GM21529 (cell line): ENCODE results near the gene RET.
"Not testable (repeated sequence)": the region's sequence is repeated elsewhere in the genome, so short reads cannot be mapped to it uniquely, and the experiment has no call there.

Experiments
- ATAC-seq: cut with Tn5 transposase; IDR thresholded peaks from one replicate; pipeline ENCODE4 v1.9.1; 2021; ENCODE audit not compliant: unreplicated experiment

RET gene

DNA sequence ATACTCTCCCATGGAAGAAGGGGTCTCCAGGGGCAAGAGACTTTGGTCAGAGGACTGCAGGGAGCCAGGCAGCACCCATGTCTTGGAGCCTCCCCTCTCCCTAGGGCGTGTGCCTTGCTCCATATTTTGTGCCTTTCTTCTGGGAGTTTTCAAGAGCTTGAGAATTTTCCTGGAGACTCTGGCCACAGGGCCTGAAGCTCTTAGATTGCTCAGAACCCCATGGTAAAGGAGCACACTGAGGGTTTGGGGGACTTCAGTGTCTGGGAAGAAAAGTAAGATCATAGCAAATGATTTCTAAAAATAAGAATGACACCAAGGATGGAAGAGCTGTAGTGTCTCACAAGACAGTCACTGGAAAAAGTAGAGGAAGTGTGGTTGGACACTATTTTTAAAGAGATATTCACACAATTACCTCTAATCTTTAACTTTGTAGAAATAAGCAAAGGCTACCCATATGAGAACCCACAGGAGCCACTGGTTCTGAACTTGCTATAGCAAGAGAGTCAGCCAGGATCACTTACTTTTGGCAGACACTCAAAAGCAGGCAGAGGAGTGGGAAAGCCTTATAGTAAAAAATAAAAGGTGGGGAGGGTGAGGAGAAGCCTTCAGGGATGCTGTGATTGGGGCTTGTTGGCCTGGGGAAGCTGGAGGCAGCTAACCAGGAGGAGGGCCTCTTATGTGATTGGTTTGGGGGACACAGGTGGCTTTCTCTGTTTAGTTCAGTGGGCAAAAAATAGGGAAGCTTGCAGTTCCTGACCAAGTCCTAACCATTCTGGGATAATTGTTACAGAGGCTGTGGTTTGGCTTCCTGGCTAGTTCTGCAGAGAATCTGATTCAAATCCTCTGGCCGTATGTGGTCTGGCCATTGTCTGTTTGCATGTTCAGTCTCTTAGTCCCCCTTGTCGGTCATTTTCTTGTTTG is 56.3 kb downstream of the RET start:
- ATAC-seq, result no peak

DNA sequence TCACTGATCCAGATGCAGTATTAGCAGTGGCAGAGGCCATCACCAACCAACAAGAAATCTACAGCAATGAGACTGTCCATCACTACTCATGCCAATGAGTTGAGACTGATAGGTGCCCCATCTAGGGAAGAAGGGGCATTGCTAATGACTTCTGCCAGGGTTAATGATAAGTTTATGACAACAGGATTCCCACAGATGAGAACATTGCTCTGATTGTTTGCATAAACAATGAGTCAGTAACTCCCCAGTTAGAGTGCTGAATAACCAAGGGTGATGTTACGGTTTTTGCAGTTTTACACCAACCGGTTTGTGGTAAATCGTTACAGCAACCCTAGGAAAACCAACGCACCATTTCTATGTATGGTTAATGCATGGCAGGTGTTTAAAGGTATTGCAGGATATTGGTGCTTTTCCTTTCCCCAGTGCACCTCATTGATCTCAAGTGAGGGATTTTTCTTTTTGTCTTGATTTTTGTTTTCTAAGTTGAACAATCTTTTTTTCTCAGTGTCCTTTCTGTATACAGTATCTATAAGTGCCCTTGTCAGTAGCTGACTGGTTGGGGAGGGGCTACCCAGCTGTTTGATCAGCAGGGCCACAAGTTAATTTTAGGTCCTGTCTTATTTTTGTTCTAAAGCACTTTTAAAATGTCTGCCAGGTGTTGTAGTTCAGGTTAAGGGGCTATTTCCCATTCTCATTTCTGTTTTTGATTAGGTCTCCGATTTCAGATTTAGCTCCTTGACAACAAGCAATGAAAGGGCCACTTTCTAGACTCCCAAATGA is 57.4 kb downstream of the RET start:
- ATAC-seq, result no peak

DNA sequence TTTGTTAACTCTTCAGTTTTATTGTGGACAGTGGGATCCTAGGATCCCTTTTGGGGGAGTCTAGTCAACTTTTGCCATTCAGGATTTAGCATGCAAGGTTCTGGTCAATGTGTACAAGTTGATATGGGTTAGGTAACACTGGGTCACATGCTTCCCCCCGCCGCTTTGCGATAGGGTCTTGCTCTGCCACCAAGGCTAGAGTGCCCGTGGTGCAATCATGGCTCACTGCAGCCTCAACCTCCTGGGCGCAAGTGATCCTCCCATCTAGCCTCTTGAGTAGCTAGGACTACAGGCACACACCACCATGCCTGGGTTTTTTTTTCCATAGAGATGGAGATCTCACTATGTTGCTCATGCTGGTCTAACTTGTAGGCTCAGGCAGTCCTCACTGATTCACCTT is 58.2 kb downstream of the RET start:
- ATAC-seq, result no peak

DNA sequence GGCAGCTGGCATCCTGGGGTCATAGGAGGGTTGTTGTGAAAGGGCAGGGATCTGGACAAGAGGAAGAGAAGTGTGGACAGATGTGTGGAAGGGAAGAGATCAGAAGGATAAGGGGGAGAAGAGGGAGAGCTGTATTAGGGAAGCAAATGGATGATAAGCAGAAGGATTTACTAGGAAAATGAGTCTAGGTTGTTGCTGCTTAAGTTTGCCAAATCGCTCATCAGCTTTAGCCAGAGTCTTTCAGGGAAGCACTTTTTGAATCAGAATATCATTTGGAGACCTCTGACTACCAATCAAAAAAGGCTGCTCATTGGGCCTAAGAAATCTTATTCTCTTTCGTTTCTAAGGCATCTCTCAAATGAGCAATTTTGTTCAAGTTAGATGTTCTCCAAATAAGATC is 58.8 kb downstream of the RET start:
- ATAC-seq, result no peak

DNA sequence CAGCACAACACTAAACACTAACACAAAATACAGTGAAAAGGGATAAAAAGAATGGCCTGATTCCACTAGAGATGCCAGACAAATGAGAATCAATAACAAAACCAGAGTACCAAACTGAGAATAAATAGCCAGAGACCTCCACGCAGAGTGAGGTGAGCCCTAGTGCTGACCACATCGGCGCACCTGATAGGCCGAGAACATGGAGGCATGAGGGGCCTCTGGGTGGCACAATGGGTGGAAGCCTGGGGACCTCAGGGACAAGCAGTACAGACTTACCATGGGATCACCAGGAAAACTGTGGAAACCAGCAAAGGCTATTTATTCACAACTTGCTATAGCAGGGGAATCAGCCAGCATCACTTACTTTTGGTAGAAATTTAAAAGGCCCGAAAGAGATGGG is 59.6 kb downstream of the RET start:
- no peak for ATAC-seq

DNA sequence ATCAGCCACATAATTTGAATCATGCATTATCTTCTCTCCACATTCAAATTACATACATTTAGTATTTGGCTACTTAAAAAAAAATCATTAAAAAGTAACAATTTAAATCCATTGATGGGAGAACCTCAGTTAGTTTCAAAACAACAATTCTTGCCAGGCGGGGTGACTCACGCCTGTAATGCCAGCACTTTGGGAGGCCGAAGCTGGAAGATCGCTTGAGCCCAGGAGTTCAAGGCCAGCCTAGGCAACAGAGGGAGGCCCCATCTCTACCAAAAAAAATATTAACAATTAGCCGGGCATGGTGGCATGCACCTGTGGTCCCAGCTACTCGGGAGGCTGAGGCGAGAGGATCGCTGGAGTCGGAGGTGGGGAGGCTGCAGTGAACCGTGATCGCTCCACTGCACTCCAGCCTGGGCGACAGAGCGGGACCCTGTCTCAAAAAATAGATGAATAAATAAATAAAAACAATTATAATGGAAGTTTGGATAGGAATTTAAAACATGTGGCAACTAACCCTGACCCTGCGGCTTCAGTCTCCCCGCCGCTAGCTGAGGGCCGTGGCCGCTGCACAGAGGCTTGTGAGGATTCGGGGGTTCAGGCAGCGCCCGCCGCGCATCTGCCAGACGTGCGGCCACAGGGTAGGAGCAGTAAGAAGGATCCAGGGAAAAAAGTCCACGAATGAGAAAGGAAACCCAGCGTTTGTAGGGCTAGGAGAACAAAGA is 60.3 kb downstream of the RET start:
- no peak for ATAC-seq

DNA sequence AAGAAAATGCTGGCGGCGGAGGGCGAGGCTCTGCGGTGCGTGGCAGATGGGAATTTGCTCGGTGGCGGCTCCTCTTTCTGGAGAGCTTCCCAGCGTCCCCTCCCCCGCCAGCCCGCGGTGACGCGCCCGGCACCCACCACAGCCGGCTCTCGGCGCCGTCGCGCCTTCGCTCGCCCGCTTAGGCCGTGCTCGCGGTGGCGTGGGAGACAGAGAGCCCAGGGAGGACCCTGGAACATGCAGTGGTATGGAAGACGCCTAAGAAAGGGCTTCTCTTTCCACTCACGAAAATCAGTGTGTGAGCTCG is 60.8 kb downstream of the RET start:
- no peak for ATAC-seq

DNA sequence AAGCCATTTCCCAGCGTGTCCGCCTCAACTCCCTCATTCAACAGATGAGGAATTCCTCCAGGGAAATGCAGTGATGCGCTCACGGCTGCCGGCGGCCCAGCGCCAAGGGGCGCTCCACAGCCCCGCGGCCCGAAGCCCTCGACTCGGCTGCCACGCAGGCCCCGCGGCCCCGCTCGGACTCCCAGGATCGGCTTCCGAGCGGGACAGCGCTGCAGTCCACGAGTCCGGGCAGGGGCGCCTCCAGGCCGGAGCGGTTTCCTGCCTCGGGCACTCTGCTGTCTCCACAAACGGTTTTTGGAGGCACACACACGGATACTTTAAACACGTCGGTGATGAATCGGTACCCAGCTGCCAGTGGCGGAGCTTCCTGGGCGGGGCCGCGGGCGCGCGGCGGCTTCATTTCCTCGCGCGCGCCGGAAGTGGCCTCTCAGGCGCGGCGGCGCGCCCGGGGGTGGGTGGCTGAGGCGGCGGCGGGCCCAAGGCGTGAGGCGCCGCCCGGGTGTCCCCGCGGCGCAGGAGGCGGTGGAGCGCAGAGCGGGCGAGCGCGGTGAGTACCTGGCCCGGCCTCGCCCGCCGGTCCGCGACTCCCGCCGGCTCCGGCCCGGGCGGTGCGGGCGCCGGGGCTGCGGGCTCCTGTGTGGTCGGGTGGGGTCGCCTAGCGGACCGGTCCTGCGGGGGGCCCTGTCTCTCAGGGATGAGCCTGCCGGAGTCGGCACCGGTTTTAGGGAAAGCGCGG is 61.3 kb downstream of the RET start, which contains the start of gene CSGALNACT2:
Gene CSGALNACT2 (plus strand): TSS at position 425 of the 736 bp plus-strand sequence. CDS start 16,705 bp downstream, outside the sequence.
- ATAC-seq, result peak; percentile 63

DNA sequence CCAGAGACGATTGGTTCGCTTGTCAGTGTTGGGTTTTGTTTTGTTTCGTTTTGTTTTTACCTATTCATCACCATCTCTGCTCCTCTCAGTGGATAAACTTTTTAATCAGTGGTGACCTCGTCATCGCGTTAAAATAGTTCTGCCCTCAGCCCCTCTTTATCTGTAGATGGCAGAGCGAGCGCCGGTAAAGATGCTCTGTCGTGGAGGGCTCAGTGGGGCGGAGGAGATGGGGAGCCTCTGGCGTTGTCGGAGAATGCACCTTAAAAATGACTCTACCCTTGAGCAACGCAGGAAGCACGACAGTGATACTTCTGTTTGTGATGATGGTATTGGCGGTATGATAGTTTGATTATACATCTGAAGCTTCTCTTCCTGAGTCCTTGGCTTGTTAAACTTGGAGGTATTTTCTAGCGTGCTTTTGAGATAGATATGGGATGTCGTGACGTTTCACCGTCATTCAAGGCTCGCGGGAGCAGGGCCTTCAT is 61.9 kb downstream of the RET start:
- peak; percentile 39 for ATAC-seq

DNA sequence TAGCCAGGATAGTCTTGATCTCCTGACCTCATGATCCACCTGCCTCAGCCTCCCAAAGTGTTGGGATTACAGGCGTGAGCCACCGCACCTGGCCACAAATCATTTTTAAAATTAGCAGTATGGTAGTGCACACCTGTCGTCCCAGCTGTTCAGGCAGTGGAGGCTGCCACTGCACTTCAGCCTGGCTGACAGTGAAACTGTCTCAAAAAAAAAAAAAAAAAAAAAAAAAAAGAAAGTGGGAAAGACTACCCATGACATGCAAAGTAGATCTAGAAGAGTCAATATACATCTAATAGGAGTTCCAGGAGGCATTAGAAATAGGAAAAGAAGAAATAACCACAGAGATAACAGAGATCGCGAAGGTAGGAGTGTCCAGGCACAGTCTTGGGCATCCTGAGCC is 64.6 kb downstream of the RET start:
- no peak for ATAC-seq

DNA sequence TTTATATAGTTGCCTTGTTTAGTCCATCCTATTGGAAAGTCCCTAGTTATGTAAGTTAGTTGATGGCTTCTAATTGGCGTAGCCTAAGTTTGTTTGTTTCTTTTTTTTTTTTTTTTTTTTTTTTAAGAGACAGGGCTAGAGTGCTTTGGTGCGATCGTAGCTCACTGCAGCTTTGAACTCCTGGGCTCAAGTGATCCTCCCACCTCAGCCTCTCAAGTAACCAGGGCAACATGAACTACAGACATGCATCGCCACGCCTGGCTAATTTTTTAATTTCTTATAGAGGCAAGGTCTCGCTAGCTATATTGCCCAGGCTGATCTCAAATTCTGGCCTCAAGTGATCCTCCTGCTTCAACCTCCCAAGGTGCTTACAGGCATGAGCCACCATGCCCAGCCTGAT is 68.4 kb downstream of the RET start:
- ATAC-seq, result no peak

DNA sequence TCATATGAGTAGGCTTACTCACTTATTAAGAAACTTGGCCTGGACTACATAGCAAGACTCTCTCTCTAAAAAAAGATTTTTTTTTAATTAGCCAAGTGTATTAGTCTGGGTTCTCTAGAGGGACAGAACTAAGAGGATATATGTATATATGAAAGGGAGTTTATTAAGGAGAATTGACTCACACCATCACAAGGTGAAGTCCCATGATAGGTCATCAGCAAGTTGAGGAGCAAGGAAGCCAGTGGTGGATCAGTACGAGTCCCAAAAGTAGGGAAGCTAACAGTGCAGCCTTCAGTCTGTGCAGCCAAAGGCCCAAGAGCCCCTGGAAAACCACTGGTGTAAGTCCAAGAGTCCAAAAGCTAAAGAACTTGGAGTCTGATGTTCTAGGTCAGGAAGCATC is 69.1 kb downstream of the RET start:
- not testable (repeated sequence) for ATAC-seq

DNA sequence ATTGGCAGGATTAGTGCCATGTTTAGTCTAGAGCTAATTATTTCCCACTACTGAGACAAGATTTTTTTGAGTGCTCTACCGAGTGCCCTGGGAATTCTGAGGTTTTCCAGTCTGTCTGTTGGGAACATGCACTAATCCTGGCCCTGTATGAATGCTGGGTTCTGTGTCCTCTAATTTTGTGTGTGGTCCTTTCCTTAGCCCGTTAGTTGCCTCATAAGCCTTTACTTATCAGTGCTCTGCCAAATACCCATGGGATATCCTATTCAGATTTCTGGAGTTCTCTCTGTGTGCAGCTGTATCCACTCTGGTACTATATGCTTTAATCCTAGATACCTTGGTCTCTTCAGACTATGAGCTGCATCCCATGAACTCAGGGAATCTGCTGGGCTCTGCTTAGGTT is 74.5 kb downstream of the RET start:
- ATAC-seq, result no peak

DNA sequence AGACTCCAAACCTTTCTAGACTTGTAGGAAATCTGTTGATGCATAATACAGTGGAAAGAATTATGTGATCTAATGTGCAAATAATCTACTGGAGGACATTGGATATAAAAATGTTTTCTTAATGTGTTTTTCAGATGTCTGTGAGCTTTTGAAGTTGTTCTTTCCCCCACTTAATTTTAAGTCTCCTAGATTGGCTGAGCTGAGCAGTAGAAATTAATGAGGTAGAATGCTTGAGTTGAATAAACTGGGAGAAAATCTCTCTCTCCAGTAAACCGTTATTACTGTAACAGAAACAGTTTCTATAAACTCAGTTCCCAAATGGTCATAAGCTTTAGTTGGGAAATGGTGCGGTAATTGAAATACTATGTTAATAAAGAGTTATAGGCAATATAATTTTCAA is 77.0 kb downstream of the RET start:
- ATAC-seq, result no peak

DNA sequence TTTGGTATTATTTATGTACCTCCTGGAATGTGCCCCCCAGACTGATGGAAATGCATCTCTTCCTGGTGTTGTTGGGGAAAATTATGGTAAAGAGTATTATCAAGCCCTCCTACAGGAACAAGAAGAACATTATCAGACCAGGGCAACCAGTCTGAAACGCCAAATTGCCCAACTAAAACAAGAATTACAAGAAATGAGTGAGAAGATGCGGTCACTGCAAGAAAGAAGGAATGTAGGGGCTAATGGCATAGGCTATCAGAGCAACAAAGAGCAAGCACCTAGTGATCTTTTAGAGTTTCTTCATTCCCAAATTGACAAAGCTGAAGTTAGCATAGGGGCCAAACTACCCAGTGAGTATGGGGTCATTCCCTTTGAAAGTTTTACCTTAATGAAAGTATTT is 78.4 kb downstream of the RET start:
- no peak for ATAC-seq

DNA sequence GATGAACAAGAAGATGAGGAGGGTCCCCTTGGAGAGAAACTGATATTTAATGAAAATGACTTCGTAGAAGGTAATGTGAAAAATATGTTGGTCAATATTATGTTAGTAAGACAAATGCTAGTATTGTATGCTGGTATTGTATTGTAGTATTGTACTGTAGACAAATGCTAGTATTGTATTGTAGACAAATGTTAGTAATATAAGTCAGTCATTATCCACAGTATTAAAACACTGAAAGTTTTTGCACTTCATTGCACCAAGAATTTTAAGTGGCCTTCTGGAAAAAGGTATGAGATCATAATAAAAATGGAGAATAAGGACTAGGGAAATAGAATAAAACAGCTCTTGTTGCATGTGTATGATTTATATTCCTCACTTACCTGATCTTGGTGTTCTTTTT is 78.9 kb downstream of the RET start:
- ATAC-seq, result no peak

DNA sequence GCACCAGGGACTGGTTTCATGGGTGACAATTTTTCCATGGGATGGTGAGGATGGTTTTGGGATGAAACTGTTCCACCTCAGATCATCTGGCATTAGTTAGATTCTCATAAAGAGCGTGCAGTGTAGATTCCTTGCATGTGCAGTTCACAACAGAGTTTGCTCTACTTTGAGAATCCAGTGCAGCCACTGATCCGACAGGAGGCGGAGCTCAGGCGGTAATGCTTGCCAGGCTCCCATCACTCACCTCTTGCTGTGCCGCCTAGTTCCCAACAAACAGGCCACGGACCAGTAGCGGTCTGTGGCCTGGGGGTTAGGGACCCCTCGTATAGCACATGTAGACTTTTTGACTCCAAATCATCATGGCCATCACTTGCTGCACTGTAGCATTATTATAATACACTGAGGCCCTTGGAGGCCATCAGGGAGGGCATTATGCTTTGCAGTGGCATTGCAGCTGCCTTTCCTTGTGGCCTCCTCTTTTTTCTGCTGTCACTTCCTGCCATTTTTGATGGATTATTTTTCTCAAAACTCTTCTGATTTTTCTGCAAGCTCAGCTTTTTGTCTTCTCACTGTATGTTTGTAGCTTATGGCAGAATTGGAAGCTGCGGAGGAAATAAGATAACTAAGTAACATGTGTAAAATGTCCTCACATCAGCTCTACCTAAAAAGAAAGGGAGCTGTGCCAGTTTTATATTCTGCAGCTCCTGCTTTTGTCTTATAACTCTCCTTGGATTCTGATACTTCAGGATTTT is 79.9 kb downstream of the RET start:
- no peak for ATAC-seq

DNA sequence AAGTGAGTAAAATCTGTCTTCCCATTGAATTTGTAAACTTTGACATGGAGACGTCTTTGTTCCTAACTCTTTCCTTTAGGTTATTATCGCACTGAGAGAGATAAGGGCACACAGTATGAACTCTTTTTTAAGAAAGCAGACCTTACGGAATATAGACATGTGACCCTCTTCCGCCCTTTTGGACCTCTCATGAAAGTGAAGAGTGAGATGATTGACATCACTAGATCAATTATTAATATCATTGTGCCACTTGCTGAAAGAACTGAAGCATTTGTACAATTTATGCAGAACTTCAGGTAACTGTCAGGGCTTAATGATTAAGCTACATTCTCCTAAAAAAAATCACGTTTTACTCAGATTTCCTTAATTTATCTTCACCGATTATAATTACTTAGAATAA is 81.8 kb downstream of the RET start:
- no peak for ATAC-seq

DNA sequence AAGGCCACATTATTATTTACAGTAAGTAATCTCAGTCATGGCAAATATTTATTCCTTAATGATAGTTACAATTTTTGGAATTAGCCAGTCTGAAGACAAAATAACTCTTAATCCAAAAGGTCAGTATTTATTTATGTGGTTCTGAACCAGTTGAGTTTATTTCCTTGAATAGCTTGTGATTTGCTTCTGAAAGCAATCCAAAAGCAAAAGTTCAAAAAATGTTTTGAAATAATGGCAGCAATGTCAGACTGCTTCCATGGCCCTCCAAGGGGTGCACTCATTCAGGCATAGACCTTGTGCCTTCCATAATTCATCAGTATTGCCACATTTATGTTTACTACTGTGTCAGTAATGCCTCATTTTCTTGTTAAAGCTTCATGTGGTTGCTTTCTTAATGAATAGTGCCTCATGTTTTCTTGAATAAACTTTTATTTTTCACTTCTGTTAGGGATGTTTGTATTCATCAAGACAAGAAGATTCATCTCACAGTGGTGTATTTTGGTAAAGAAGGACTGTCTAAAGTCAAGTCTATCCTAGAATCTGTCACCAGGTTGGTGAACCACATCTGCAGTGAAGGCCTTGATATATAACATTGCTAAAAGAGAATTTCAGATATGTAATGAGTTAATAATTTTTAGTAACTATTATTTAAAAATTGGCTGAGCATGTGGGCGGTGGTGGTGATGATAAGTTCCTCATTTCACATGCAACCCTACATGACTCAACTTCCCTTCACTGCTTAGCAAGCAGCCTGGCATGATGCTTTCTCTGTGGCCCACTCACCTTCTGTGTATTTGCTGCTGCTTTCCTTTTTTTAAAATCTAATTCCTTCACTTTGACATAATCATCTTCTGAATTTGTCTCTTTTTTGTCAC is 83.4 kb downstream of the RET start:
- peak; percentile 61 for ATAC-seq
